Head of caudate nucleus (tissue), 42 donors: ENCODE results near the gene EXOC3.

Source experiments
- DNase-seq, 42 donors: peaks; one replicate each; pipeline versions ENCODE4 v3.0.0 to v3.0.0-alpha.2; 2020 to 2021; ENCODE audit warnings: mixed read lengths in 7 of 42
- intact Hi-C: fragments of 100-400 bp; cut with DNase I; formaldehyde crosslinking; loops from one replicate; pipeline ENCODE4 v1.15.0; 2022

EXOC3 gene

GRCh38 chr5:459562-460272 lies 16.7 kb downstream of the EXOC3 start:
- peak in 8 of 42 donors; percentile 2 to 32 (median 6) for DNase-seq
- intact Hi-C loops: no loop called here

DNA sequence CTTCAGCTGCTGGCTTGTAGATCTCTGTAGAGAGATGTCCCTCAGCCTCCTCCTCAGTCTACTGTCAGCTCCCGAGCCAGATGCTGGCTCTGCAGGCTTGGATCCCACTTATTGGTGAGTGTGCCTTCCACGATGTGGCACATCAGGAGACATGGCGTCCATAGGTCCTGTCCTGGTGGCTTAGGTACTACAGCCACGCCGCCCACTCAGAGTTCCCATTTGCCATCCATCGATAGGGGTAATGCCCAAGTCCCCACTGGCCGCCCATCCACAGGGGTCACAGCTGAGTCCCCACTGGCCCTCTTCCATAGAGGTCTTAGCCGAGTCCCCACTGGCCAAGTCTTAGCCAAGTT lies 17.3 kb downstream of the EXOC3 start:
- intact Hi-C loops: no loop called here
- peak in 8 of 42 donors; percentile 3 to 29 (median 13) for DNase-seq

GRCh38 chr5:462051-462481 lies 19.1 kb downstream of the EXOC3 start:
- DNase-seq: peak in 10 of 42 donors; percentile 0 to 23 (median 6)
- intact Hi-C loops: no loop called here

DNA sequence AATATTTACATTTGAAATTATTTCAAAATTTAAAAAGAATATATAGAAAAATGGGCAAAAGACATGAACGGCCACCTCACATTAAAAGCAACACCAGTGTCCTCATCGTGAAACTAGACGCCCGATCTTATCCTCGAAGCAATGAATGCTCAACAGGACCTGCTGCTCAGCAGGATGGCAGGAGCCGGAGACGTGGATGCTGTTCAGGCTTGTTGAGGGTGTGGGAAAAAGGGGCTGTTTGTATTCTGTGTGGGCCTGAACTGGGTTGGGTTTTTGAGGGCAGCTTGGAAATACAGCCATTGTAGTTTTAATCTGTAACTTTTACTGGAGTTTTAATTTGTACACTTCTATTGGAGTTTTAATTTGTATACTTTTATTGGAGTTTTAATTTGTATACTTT lies 20.3 kb downstream of the EXOC3 start:
- intact Hi-C loops: no loop called here
- DNase-seq: peak in 8 of 42 donors; percentile 1 to 22 (median 8)

GRCh38 chr5:463952-464351 lies 21.0 kb downstream of the EXOC3 start:
- DNase-seq: peak in 40 of 42 donors; percentile 26 to 86 (median 68)
- intact Hi-C loops: no loop called here

GRCh38 chr5:464446-464842 lies 21.5 kb downstream of the EXOC3 start:
- intact Hi-C loops: no loop called here
- peak in 11 of 42 donors; percentile 1 to 29 (median 10) for DNase-seq

DNA sequence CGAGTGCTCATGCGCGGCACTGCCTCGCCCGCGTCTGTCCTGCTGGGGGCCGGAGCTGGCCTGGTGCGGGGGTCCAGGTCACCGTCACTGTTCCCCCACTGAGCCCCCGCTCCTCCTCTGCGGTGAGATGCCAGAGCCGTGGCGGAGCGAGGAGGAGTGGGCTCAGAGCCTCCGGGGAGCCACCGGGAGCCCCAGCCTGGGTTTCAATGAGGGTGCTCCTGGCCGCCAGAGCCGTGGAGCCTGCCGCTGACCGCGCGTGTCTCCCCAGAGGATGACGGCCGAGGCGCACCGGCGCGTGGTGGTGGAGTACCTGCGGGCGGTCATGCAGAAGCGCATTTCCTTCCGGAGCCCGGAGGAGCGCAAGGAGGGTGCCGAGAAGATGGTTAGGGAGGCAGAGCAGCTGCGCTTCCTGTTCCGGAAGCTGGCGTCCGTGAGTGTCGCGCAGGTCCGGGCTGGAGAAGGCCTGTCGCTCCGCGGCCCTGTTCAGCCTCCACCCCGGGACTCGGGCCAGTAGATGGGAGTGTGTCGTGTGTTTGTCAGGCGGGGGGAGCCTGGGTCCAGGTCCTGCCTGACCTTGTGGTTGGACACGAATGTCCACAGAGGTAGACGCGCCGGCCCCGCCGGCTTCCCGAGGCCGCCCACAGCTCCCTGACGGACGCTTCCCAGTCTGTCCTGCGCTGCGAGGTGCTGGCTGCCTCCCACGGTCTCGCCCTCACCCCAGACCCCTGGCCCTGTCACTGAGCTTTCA lies 22.0 kb downstream of the EXOC3 start:
- peak in 11 of 42 donors; percentile 1 to 36 (median 12) for DNase-seq
- intact Hi-C loops: no loop called here

GRCh38 chr5:465591-466403 lies 22.8 kb downstream of the EXOC3 start:
- intact Hi-C loops: no loop called here

GRCh38 chr5:466661-467310 lies 23.8 kb downstream of the EXOC3 start:
- intact Hi-C loops: no loop called here
- DNase-seq: peak in 8 of 42 donors; percentile 3 to 28 (median 14)

More at GRCh38 chr5:465591-466403, 22.8 kb downstream of the EXOC3 start:
- DNase-seq: peak in 9 of 42 donors; percentile 0 to 38 (median 10)

DNA sequence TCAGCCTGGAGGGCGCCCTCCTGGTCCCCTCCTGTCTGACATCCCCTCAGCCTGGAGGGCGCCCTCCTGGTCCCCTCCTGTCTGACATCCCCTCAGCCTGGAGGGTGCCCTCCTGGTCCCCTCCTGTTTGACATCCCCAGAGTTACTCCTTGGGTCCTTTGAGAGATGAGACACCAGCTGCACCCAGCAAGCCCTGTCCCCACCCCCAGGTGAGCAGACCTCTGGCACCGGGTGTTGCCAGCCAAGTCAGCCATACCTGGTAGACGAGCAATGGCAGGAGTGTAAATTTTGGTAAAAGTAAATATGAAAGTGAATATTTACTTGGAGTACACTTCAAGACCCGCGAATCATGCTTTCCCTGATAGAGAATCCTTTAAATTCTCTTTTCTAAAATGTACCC lies 25.4 kb downstream of the EXOC3 start:
- peak in 5 of 42 donors; percentile 2 to 22 (median 22) for DNase-seq
- intact Hi-C loops: no loop called here

- intact Hi-C loops: loop anchor here (10.0 kb wide), 1 partner anchor 425 kb away; the partner anchor contains the start of genes BRD9 and TRIP13
- DNase-seq: peak in 1 of 42 donors; percentile 1
Observed at GRCh38 chr5:469752-470483, 26.9 kb downstream of the EXOC3 start.

DNA sequence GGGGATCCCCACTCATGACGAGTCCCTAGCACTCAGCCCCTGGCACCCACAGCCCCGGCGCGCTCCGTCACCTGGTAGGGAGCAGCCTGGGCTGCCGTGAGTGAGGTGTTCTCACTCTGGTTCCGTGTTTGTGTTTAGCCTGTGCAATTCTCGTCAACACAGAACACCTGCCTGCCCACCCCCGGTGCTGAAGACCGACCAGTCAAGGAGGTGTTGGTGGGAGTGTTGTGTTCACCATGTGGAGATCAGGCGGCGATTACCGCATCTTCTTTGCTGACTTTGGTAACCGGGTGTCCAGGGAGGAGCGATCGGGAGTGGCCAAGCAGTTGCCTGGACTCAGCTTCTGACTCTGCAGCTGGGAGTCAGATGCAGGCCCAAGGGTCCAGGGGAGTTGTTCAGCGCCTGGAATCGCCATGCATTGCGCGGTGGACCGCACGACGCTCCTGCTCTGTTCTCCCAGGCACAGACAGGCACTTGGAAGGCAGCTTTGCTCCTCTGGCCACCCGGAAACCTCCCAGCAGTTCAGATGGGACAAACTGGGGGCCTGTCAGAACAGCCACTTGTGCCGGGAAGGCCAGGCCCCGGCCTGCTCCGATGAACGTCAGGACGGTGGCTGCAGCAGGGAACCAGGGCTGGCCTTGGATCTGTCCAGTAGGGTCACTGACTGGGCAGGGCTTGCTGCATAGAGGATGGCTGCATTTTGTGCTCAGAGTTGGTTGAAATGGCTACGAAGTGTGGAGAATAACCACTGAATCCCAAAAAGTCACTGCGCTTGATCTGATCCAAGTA lies 28.2 kb downstream of the EXOC3 start:
- DNase-seq: peak in 3 of 42 donors; percentile 1 to 41 (median 6)
- intact Hi-C loops: loop anchor here (10.0 kb wide), 1 partner anchor 424 kb away; the partner anchor contains the start of genes BRD9 and TRIP13

- intact Hi-C loops: loop anchor here (2.0 to 10.0 kb wide), 2 partner anchors 29 to 423 kb away; partner anchors contain the start of genes BRD9, EXOC3 and TRIP13
- DNase-seq: no peak
Observed at GRCh38 chr5:471750-472058, 28.7 kb downstream of the EXOC3 start.

- intact Hi-C loops: loop anchor here (2.0 to 10.0 kb wide), 2 partner anchors 29 to 423 kb away; partner anchors contain the start of genes BRD9, EXOC3 and TRIP13
- peak in 13 of 42 donors; percentile 7 to 47 (median 22) for DNase-seq
Observed at GRCh38 chr5:472076-472655, 29.2 kb downstream of the EXOC3 start.

GRCh38 chr5:472656-473550 lies 29.9 kb downstream of the EXOC3 start:
- intact Hi-C loops: loop anchor here (2.0 to 10.0 kb wide), 2 partner anchors 30 to 422 kb away; partner anchors contain the start of genes BRD9, EXOC3 and TRIP13
- DNase-seq: peak; percentile 50 to 94 (median 88)
